OCI-M2 (cell line): Measurements from ENCODE around the gene HLA-E.
"Not testable (repeated sequence)": the region's sequence is repeated elsewhere in the genome, so short reads cannot be mapped to it uniquely, and the experiment has no call there.

Source experiments
- DNase-seq: peaks from one replicate; lab custom pipeline; 2025; ENCODE audit not compliant: unreplicated experiment; lab: John Stamatoyannopoulos, UW

The HLA-E gene

DNA sequence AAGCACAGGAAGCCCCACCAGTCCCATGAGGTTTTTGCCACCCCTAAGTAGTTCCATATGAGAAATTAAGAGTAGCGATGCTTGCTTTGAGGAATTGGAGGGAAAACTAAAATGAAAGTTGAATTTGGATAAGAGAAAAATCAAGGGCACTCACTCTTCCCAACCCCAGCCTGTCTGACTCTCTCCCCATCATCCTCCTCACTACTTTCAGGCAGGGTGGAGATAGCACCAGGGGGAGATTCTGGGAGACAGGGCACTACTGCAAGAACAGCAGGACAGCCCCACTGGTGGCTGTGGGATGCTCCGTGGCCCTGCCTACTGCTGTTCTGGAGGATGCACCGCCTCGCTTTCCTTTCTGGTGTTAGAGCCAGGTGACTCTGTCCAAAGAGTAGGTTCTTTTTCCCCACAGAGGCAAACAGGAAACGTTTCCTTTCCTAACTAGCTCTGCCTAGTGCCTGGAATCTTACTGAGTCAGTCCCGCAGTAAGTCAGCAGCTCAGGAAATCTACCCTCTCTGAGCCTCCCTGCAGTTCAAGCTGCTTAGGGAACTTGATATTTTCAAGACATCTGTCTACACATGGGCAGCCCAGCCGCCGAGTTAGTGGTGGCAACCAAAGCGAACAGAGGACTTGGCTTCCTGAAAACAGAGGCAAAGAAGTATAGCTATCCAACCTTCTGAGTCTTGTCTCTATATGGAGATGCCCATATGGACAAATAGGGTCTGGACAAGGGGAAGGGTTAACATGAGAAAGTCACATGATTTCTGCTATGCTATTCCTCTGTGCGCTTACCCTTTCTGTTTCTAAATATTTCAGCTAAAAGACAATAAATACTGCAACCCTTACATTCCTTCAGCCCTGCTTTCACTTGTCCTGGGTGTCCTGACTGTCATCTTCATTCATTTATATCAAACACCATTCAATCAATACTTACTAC lies 11.4 kb downstream of the HLA-E start:
- DNase-seq, result no peak

DNA sequence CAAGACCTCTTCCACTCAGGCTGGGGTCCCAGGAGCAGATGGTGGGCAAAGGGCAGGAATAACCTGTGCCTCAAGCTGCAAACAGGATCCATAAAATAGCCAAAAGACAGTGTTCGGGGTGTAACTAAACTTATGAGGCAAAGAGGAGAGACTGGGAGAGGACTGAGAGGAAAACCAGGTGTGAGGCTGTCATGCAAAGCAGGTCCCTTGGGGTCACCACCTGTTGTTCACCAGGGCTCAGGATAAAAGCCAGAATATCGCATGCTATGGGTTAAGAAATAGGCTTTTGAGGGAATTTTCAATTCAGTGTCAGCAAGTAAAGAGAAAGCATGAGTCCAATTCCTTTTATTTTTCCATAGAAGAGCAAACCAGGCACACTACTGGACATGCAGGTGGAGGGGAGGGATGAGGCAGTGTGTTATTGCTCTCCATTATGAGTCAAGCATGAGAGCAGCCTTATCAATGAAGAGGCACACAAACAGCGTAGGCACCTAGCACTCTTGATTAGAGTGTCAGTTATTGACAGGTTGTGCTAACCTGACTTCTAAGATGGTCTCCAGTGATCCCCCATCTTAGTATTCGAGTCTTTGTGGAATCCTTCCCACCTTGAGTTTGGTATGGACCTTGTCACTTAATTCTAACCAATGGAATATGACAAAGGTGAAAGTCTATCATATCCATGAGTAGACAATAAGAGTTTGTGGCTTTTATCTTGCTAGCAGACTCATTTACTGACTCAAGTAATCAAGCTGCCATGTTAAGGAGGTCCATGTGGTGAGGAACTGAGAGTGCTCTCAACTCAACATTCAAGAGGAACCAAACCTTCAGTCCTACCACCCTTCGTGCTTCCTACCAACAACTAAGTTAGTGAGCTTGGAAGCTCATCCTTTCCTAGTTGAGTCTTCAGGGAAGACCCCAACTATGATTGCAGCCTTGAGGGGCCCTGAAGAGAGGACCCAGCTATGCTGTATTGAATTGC lies 18.8 kb downstream of the HLA-E start:
- DNase-seq, result no peak

DNA sequence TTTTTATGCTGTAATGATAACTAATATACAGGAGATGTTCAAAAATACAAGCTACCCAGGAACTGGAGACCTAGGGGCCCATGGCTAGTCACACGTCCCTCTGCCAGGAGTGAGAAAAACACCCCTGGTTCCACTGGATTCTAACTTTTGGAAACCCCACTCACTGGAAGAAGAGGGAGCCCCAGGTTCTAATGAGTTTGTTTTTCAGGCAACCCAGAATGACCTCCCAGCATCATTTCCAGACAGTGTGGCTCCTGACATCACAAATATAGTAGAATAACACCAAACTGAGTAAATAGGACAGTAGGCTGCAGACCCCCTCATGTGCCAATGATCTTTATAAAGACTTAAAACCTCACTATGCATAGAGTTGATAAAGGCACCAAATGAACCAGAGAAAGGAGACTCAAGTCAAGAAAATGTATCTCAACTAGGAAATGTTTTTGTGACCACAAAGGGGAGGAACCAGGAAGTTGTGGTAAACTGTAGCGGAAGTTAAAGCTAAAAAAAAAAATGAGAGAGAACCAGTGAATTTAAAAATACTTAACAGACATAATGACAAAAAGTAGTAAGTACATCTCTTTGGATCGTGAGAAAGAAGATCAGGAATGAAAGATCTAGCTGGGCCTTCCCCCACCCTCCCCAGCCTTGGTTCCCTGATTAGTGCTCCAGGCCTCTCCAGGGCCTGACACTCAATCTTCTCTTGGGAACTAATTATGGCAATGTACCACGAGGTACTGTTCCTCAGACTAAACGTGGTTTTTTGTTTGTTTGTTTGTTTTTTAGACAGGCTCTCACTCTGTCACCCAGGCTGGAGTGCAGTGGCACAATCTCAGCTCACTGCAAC lies 19.8 kb downstream of the HLA-E start:
- peak; percentile 66 for DNase-seq

DNA sequence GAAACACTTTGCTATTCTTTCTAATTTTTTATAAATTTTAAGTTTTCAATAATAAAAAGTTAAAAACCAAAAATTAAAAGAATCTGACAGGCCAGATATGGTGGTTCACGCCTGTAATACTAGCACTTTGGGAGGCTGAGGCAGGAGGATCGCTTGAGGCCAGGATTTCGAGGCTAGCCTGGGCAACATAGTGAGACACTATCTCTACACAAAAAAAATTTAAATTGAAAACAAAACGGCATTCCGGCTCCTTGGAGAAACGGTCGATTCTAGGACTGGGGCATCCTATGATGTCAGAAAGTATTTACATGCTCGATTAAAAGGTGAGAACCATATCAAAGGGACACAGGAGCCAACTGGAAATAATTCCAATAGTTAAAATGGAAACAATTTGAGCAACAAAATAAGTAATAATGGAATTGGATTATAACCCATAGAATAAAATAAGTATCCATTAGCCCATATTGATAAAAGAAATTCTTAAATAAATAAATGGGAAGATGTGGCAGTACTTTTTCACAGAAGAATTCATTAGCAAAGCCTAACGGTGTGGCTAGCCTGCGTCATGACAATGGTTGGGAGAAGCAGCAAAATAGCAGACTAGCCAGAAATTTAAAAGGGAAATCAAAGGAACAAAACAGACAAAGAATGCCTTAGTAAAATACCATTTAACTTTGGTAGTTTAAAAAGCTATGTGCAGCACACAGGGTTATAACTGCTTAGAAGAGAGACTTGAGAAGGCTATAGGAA lies 21.3 kb downstream of the HLA-E start:
- DNase-seq, result no peak

DNA sequence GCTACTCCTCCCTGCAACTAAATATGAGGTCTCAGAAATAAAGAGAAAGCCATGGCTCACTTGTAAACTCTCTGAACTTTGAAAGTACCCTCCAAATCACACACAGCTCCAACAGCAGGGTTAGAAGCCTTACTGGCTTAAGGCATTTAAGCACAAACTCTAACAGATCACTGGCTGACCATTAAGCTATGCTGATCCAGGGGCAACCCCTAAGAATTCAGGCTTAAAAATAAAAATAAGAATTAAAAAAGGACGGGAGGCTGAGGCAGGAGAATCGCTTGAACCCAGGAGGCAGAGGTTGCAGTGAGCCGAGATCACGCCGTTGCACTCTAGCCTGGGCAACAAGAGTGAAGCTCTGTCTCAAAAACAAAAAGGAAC lies 21.8 kb downstream of the HLA-E start:
- no peak for DNase-seq

DNA sequence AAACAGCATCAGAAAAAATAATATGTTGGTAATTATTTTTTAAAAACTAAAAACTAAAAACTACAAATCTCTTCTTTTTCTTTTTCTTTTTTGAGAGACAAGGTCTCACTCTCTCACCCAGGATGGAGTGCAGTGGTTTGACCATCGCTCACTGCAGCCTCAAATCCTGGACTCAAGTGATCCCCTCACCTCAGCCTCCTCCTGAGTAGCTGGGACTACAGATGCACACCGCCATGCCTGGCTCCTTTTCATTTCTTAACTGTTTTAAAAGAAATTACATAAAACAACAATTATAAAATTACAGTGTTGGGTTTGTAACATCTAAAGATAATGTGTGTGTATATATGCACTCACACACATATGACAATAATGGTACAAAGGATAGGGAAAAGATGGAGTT lies 24.1 kb downstream of the HLA-E start:
- DNase-seq, result no peak

DNA sequence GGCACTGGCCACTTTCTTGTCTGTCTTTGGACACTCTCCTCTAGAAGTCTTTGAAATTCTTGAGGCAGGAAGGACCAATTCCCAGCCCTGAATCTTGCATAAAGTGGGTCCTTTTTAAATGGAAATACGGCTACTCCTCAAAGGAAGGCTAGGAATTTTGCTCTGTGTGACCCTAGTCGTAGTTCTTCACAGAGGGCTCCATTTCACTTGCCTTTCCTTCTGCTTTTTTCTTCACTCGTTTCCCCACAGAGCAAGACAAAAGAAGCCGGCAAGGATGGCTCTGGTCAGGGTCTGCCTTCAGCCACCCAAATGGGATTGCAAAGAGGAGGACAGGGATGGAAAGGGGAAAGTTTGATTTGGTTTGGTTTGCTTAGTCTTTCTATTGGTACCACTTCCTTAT lies 25.8 kb downstream of the HLA-E start:
- no peak for DNase-seq

DNA sequence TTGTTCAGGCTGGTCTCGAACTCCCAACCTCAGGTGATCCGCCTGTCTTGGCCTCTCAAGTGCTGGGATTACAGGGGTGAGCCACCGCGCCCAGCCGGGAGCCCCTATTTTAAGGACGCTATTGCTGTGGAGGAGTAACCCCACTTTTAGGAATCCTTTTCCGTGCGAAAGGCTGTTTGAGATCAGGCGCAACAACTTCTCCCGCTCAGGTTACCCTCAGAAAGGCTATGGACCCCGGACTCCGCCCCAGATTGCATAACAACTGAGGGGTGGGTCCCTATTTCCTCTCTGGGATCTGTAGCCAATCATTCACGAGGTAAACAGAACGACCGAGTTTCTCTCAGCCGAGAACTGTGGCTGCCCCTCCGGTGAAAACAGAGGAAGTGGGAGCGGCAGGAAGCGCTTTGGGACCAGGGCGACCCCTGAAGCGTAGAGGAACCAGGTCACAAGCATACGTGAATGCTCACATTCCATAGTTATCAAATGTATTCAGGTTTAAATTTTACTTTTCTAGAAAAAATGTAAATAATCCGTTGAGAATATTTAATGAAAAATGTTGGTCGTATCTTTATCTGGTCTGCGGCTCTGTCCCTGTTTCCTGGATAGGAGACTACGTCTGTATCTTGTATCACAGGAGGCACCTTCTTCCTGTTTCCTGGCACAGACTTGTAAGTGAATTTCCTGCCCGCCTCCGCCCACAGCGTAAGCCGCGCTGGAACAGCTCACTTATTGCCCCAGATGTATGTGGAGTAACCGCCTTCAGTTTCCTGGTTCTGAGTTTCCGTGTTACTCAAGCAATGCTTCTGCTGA lies 26.8 kb downstream of the HLA-E start:
- peak; percentile 88 for DNase-seq

DNA sequence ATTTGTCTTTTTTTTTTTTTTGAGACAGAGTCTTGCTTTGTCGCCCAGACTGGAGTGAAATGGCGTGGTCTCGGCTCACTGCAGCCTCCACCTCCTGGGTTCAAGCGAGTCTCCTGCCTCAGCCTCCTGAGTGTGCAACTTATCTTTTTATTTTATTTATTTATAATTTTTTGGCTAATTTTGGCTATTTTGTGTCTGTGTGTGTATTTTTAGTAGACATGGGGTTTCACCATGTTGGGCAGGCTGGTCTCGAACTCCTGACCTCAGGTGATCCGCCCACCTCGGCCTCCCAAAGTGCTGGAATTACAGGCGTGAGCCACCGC lies 27.4 kb downstream of the HLA-E start:
- not testable (repeated sequence) for DNase-seq

DNA sequence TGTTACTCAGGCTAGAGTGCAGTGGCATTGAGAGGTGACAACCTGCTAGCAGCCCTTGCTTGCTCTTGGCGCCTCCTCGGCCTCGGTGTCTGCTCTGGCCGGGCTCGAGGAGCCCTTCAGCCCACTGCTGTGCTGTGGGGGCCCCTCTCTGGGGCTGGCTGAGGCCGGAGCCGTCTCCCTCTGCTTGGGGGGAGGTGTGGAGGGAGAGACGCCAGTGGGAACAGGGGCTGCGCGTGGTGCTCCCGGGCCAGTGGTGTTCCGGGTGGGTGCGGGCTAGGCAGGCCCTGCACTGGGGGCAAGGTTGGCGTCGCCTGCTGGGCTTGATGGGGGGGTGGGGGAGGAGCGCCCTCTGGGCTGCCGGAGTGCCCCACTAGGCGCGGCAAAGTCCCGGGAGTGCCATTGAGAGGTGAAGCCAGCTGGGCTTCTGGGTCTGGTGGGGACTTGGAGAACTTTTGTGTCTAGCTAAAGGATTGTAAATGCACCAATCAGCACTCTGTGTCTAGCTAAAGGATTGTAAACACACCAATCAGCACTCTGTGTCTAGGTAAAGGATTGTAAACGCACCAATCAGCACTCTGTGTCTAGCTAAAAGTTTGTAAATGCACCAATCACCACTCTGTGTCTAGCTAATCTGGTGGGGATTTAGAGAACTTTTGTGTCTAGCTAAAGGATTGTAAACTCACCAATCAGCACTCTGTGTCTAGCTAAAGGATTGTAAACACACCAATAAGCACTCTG lies 28.6 kb downstream of the HLA-E start:
- not testable (repeated sequence) for DNase-seq

DNA sequence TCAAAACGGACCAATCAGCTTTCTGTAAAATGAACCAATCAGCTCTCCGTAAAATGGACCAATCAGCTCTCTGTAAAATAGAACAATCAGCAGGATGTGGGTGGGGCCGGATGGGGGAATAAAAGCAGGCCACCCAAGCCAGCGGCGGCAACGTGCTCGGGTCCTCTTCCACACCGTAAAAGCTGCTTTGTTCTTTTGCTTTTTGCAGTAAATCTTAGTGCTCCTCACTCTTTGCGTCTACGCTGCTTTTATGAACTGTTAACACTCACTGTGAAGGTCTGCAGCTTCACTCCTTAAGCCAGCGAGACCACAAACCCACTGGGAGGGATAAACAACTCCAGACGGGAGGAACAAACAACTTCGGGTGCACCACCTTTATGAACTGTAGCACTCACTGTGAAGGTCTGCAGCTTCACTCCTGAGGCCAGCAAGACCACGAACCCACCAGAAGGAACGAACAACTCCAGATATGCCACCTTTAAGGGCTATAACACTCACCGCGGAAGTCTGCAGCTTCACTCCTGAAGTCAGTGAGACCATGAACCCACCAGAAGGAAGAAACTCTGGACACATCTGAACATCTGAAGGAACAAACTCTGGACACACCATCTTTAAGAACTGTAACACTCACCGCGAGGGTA lies 29.3 kb downstream of the HLA-E start:
- not testable (repeated sequence) for DNase-seq

DNA sequence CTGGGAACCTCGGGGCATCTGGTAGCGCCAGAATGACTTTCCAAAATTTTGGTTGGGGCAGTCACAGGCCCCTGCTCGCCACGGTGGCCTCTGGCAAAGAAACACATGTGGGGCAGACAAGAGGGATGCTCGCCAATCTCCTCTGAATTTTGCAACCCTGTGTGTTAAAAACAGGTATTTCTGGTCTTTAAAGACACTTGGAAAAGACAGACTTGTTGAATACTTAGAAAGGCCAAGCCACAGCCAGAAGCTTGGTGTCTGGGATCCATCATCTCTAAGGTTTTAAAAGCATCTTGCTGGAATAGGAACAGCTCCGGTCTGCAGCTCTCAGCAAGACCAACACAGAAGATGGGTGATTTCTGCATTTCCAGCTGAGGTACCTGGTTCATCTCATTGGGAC lies 31.2 kb downstream of the HLA-E start:
- no peak for DNase-seq

DNA sequence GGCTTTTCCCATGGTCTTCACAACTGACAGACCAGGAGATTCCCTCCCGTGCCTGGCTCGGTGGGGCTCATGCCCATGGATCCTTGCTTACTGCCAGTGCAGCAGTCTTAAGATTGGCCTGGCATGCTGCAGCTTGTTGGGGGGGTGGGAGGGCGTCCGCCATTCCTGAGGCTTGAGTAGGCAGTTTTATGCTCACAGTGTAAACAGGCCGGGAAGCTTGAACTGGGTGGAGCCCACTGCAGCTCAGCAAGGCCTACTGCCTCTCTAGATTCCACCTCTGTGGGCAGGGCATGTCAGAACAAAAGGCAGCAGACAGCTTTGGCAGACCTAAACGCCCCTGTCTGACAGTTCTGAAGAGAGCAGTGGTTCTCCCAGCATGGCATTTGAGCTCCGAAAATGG lies 31.8 kb downstream of the HLA-E start:
- DNase-seq, result not testable (repeated sequence)

DNA sequence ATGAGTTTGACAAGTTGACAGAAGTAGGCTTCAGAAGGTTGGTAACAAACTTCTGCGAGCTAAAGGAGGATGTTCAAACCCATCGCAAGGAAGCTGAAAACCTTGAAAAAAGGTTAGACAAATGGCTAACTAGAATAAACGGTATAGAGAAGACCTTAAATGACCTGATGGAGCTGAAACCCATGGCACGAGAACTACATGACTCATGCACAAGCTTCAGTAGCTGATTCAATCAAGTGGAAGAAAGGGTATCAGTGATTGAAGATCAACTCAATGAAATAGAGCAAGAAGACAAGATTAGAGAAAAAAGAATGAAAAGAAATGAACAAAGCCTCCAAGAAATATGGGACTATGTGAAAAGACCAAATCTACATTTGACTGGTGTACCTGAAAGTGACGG lies 32.6 kb downstream of the HLA-E start:
- DNase-seq, result not testable (repeated sequence)

DNA sequence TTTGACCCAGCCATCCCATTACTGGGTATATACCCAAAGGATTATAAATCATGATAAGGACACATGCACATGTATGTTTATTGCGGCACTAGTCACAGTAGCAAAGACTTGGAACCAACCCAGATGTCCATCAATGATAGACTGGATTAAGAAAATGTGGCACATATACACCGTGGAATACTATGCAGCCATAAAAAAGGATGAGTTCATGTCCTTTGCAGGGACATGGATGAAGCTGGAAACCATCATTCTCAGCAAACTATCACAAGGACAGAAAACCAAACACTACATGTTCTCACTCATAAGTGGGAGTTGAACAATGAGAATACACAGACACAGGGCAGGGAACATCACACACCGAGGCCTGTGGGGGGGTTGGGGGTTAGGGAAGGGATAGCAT lies 37.1 kb downstream of the HLA-E start:
- DNase-seq, result not testable (repeated sequence)

DNA sequence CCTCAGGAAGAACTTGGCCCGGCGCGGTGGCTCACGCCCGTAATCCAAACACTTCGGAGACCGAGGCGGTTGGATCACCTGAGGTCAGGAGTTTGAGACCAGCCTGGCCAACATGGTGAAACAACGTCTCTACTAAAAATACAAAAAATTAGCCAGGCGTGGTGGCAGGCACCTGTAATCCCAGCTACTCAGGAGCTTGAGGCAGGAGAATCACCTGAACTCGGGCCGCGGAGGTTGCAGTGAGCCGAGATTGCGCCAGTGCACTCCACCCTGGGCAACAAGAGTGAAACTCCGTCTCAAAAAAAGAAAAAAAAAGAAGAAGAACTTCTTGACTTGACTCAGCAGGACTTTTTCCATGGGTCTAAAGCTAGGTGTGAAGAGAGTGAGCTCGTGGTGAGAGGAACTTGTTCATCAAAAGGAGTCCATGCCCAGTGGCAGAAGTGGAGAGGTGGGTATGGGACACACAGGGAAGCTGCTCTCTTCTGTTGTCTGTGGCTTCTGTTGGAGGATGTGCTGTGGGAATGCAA lies 40.1 kb downstream of the HLA-E start:
- not testable (repeated sequence) for DNase-seq

DNA sequence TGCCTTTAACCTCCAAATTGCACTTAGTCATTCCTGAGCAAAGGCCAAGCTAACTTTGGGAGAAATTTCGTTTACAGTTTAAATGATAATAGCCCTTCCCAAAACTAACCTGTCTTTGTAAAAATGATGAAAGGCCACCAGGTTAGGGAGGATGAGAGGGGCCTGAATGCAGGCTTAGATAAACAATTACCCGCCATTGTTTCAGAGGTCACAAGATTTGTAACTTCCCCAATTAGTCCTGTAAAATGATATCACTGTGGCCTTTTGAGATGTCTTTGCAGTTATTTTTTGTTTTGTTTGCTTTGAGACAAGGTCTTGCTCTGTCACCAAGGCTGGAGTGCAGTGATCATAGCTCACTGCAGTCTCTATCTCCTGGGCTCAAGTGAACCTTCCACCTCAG lies 40.7 kb downstream of the HLA-E start:
- no peak for DNase-seq
